Vagina (tissue), 2 donors: Measurements from ENCODE around the gene DNASE1L3. TPM values are rescaled to one million over a fixed set of nuclear protein-coding genes. Genes with fewer than 3 reads are reported as not detected.

ENCODE experiments used
- DNase-seq, 2 donors: peaks; one replicate each; pipeline ENCODE4 v3.0.0-alpha.2; 2017; ENCODE audit errors: extremely low spot score in 2 of 2
- H3K27ac ChIP-seq: fragments of 200-600 bp; sonication (generic); one replicate; pipeline ENCODE4 v1.5.1; 2019
- H3K27me3 ChIP-seq: fragments of 200-600 bp; sonication (generic); one replicate; pipeline ENCODE4 v1.5.1; 2019
- H3K36me3 ChIP-seq, 2 donors: fragments of 200-600 bp; sonication (generic); one replicate each; pipeline ENCODE4 v1.5.1; 2017 to 2019
- H3K4me1 ChIP-seq: fragments of 200-600 bp; sonication (generic); one replicate; pipeline ENCODE4 v1.5.1; 2019
- H3K4me3 ChIP-seq, 2 donors: fragments of 200-600 bp; sonication (generic); 1 replicate in 1 of 2; 2 replicates in 1 of 2; pipeline ENCODE4 v1.5.1; 2016 to 2019
- H3K9me3 ChIP-seq: fragments of 200-600 bp; sonication (generic); one replicate; pipeline ENCODE4 v1.5.1; 2019
- CTCF ChIP-seq, 3 experiments: fragments of 450-650 bp in 2 of 3; fragments of 200-600 bp in 1 of 3; sonication (generic) in 1 of 3; IDR thresholded peaks; one replicate each; pipeline ENCODE4 v1.5.1; 2017 to 2019; ENCODE audit warnings: antibody characterized with exemption in 3 of 3, mild to moderate bottlenecking in 2 of 3, moderate library complexity in 2 of 3
- POLR2A ChIP-seq, 2 donors: fragments of 450-650 bp; IDR thresholded peaks; one replicate each; pipeline ENCODE4 v1.6.1; 2017; ENCODE audit warnings: antibody characterized with exemption in 2 of 2, mild to moderate bottlenecking in 2 of 2, moderate library complexity in 2 of 2
- POLR2AphosphoS5 ChIP-seq, 2 donors: sonication (generic); formaldehyde crosslinking; IDR thresholded peaks; one replicate each; pipeline ENCODE4 v1.9.0; 2017; ENCODE audit warnings: antibody characterized with exemption in 2 of 2, mild to moderate bottlenecking in 2 of 2, low read depth in 1 of 2; ENCODE audit not compliant: insufficient read depth in 1 of 2
- intact Hi-C: fragments of 100-400 bp; cut with DNase I; formaldehyde crosslinking; loops from one replicate; pipeline ENCODE4 v1.15.1; 2023
- total RNA-seq: library from RNA; depleted of rRNA; stranded (reverse); fragments of >200 nt; gene quantifications from one replicate; pipeline ENCODE4 v1.2.3, GENCODE V29; 2016

DNASE1L3 gene
- total RNA-seq, result 13.3 TPM

DNA sequence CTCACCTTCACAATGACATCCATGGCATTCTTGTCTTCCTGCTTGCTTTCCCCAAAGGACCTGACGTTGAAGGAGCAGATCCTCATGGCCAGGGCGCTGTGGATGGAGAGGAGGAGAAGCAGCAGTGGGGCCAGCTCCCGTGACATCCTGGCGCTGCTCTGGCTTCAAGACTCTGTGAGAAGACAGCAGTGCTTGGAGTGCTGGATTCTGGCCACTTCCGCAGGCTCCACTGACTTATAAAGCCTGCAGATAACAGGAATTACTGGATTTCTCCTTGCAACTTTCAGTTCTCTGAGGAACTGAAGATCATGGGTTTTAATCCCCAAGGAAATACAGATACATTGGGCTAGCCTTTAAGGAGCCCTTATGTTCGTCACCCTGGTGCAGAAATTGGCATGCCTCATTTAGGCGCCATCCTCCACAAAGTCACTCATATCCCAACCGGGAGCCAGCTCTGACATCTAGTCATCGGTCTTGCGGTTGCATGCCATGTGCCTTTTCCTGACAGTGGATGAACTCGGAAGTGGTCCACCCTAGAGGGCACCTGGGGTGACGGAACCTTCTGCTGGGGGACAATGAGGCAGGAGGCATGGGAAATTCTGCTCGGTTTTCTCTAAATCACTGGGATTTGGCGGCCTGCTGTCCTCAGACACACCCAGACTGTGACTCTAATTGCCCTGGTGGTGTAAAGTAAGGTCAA is at the start of gene DNASE1L3:
Gene DNASE1L3, minus strand, starts transcription at position 212 of the 700 bp plus-strand sequence. Its CDS starts 66 bp downstream, at position 146.
- no peak within 1 kb of the TSS for H3K4me3 ChIP-seq
- no peaks in the 10 kb centered on the region for H3K27me3 ChIP-seq
- TF ChIP-seq CTCF (IDR thresholded peaks at IDR 0.05) (no peak), POLR2AphosphoS5 (IDR thresholded peaks at IDR 0.05; ENCODE audit: insufficient read depth in 1 of 2, low read depth in 1 of 2) (peak in 1 of 2 donors; percentile 17), POLR2A (IDR thresholded peaks at IDR 0.05) (no peak)
- no peak within 1 kb of the TSS for H3K27ac ChIP-seq
- no peak for DNase-seq
- H3K4me1 ChIP-seq, result peaks cover 28% of the 10 kb centered on the region
- H3K9me3 ChIP-seq, result no peaks in the 10 kb centered on the region
- intact Hi-C loops, result no loop called here
- no peaks in the 10 kb centered on the region for H3K36me3 ChIP-seq

DNA sequence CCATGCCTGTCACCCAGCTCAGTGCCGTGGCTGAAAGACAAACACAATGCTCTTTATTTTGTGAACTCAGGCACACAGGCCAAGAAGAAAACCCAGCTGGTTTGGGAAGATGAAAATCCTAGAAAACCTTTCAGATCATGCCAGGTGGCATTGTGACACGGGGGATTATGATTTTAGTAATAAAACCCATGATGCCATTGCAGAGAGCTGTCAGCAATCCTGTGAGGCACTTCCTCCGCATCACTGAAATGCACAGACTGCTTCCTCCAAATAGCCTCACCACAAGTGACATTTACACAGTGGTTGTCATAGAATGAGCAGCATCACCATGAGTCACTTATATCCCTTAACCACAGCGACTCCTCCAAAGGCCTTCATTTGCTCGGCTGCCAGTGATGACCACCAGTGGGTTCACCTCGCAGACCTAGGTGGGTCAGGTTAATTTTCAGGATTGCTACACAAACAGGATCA is 49.5 kb upstream of the DNASE1L3 start:
- TF ChIP-seq CTCF (IDR thresholded peaks at IDR 0.05), result no peak
- no peak for TF ChIP-seq POLR2A (IDR thresholded peaks at IDR 0.05)
- TF ChIP-seq POLR2AphosphoS5 (IDR thresholded peaks at IDR 0.05; ENCODE audit: insufficient read depth in 1 of 2, low read depth in 1 of 2), result no peak
- Histone ChIP-seq H3K36me3 (peaks cover 0 to 14% of the 10 kb centered on the region in 2 donors), H3K4me3 (no peak overlapping the region), H3K27me3 (no peaks in the 10 kb centered on the region), H3K4me1 (no peaks in the 10 kb centered on the region), H3K27ac (no peak overlapping the region), H3K9me3 (no peaks in the 10 kb centered on the region)
- intact Hi-C loops, result no loop called here
- DNase-seq, result no peak

DNA sequence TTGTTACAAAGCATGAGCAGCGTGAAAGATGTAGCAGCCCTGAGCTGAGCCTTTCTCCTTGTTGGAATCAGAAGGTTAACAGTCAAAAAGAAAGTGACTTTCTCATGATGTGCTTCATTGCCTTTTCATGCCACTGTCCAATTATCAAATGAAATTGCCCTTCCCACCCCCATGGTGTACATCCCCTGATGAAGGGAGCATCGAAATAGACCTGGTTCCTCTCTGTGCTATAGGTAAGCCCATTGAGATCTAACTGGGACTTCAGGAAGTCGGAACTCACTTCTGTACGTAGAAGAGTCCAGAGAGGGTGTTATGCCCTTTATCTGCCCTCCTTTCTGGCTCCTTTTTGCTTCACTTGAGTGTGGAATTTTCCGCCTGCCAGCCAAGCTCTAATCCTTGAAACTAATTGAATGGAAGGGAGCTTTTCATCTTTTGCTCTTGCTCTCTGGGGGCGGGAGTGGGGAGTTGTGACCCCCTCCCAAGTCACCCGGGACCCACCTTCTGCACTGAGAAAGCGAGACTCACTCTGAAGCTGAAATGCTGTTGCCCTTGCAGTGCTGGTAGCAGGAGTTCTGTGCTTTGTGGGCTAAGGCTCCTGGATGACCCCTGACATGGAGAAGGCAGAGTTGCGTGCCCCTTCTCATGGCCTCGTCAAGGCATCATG is 47.8 kb upstream of the DNASE1L3 start:
- peaks cover 0 to 14% of the 10 kb centered on the region in 2 donors for H3K36me3 ChIP-seq

GRCh38 chr3:58256511-58256910 is 45.7 kb upstream of the DNASE1L3 start:
- Histone ChIP-seq H3K4me3 (no peak overlapping the region), H3K4me1 (peaks cover 13% of the 10 kb centered on the region), H3K9me3 (no peaks in the 10 kb centered on the region), H3K36me3 (peaks cover 0 to 14% of the 10 kb centered on the region in 2 donors), H3K27ac (no peak overlapping the region), H3K27me3 (no peaks in the 10 kb centered on the region)
- no peak for TF ChIP-seq POLR2AphosphoS5 (IDR thresholded peaks at IDR 0.05; ENCODE audit: insufficient read depth in 1 of 2, low read depth in 1 of 2)
- no peak for TF ChIP-seq POLR2A (IDR thresholded peaks at IDR 0.05)
- no peak for TF ChIP-seq CTCF (IDR thresholded peaks at IDR 0.05)
- no peak for DNase-seq
- intact Hi-C loops, result no loop called here

More for the DNA sequence above, 47.8 kb upstream of the DNASE1L3 start:
- Histone ChIP-seq H3K4me1 (no peaks in the 10 kb centered on the region), H3K9me3 (no peaks in the 10 kb centered on the region), H3K4me3 (no peak overlapping the region), H3K27me3 (no peaks in the 10 kb centered on the region), H3K27ac (no peak overlapping the region)
- no peak for TF ChIP-seq POLR2AphosphoS5 (IDR thresholded peaks at IDR 0.05; ENCODE audit: insufficient read depth in 1 of 2, low read depth in 1 of 2)
- no peak for DNase-seq
- intact Hi-C loops, result no loop called here

- intact Hi-C loops, result no loop called here
- peaks cover 0 to 14% of the 10 kb centered on the region in 2 donors for H3K36me3 ChIP-seq
- no peak overlapping the region for H3K27ac ChIP-seq
- H3K27me3 ChIP-seq, result no peaks in the 10 kb centered on the region
- no peak for DNase-seq
- H3K4me3 ChIP-seq, result no peak overlapping the region
- no peak for TF ChIP-seq CTCF (IDR thresholded peaks at IDR 0.05)
- no peak for TF ChIP-seq POLR2AphosphoS5 (IDR thresholded peaks at IDR 0.05; ENCODE audit: insufficient read depth in 1 of 2, low read depth in 1 of 2)
- TF ChIP-seq POLR2A (IDR thresholded peaks at IDR 0.05), result no peak
- H3K9me3 ChIP-seq, result no peaks in the 10 kb centered on the region
- peaks cover 16% of the 10 kb centered on the region for H3K4me1 ChIP-seq
Observed at GRCh38 chr3:58256061-58256460, 45.3 kb upstream of the DNASE1L3 start.
